IMR-90 (cell line): Measurements from ENCODE around the gene LRRC8C. TPM values are rescaled to one million over a fixed set of nuclear protein-coding genes. Genes with fewer than 3 reads are reported as not detected.

ENCODE experiments used
- ATAC-seq: fragments of 200-7000 bp; cut with Tn5 transposase; 2 replicates; pipeline ENCODE4 v1.9.1; 2020; ENCODE audit warnings: low read depth, mild to moderate bottlenecking, moderate library complexity
- BruUV-seq: library from RNA; stranded (reverse); fragments of 400-500 nt; replicated peaks from 2 replicates; lab custom pipeline; 2021; lab: Mats Ljungman, UMichigan
- CTCF ChIA-PET: fragments of 300-600 bp; formaldehyde crosslinking; extraction: SDS; loops from one replicate; lab custom pipeline; 2021; ENCODE audit warnings: antibody characterized with exemption; lab: Yijun Ruan, JAX
- POLR2A ChIA-PET: fragments of 300-600 bp; sonication (Branson Sonifier 250); formaldehyde crosslinking; loops from one replicate; lab custom pipeline; 2022; ENCODE audit warnings: antibody characterized with exemption; ENCODE audit not compliant: unreplicated experiment; lab: Charles Lee
- DNase-seq: peaks from one replicate; pipeline ENCODE4 v3.0.0; 2013
- H2AFZ ChIP-seq: replicated peaks from 2 replicates; pipeline ENCODE3; 2013; ENCODE audit warnings: low read length, mild to moderate bottlenecking; ENCODE audit not compliant: poor library complexity
- H2AK5ac ChIP-seq: 2 replicates; pipeline ENCODE4 v1.6.1; 2013; ENCODE audit warnings: low read depth, low read length, inconsistent platforms
- H2AK9ac ChIP-seq: replicated peaks from 2 replicates; pipeline ENCODE3; 2013; ENCODE audit warnings: mild to moderate bottlenecking, low read depth, low read length, moderate library complexity; ENCODE audit not compliant: poor library complexity
- H2BK120ac ChIP-seq: 2 replicates; pipeline ENCODE4 v1.6.1; 2013; ENCODE audit warnings: low read depth, low read length, inconsistent platforms
- H2BK15ac ChIP-seq: 3 replicates; pipeline ENCODE4 v1.6.1; 2013; ENCODE audit warnings: low read depth, low read length, inconsistent platforms
- H2BK20ac ChIP-seq: 2 replicates; pipeline ENCODE4 v1.6.1; 2013; ENCODE audit warnings: low read depth, mild to moderate bottlenecking, inconsistent platforms, low read length, moderate library complexity
- H2BK5ac ChIP-seq: 2 replicates; pipeline ENCODE4 v1.6.1; 2013; ENCODE audit warnings: mild to moderate bottlenecking, low read depth, low read length, inconsistent platforms; ENCODE audit not compliant: poor library complexity, severe bottlenecking
- H3K14ac ChIP-seq: replicated peaks from 2 replicates; pipeline ENCODE4 v1.6.1; 2013; ENCODE audit warnings: low read depth, low read length, inconsistent platforms
- H3K18ac ChIP-seq: 2 replicates; pipeline ENCODE4 v1.6.1; 2013; ENCODE audit warnings: low read depth, low read length, control low read depth
- H3K23ac ChIP-seq: 2 replicates; pipeline ENCODE4 v1.6.1; 2013; ENCODE audit warnings: low read depth, low read length, inconsistent platforms
- H3K27ac ChIP-seq: 2 replicates; pipeline ENCODE4 v1.5.1; 2013; ENCODE audit warnings: mild to moderate bottlenecking, control low read depth, low read length; ENCODE audit not compliant: insufficient read depth
- H3K27me3 ChIP-seq: 2 replicates; pipeline ENCODE4 v1.6.1; 2013; ENCODE audit warnings: low read length; ENCODE audit not compliant: control insufficient read depth, insufficient read depth
- H3K36me3 ChIP-seq: 2 replicates; pipeline ENCODE4 v1.6.1; 2013; ENCODE audit warnings: low read length, mixed read lengths; ENCODE audit not compliant: control insufficient read depth, insufficient read depth
- H3K4ac ChIP-seq: 2 replicates; pipeline ENCODE4 v1.6.1; 2013; ENCODE audit warnings: low read depth, low read length, inconsistent platforms
- H3K4me1 ChIP-seq: 2 replicates; pipeline ENCODE4 v1.6.1; 2013; ENCODE audit warnings: low read length, mixed read lengths; ENCODE audit not compliant: control insufficient read depth, insufficient read depth
- H3K4me2 ChIP-seq: 2 replicates; pipeline ENCODE4 v1.6.1; 2013; ENCODE audit warnings: low read depth, mild to moderate bottlenecking, control low read depth, low read length, moderate library complexity
- H3K4me3 ChIP-seq: 2 replicates; pipeline ENCODE4 v1.5.1; 2013; ENCODE audit warnings: low read depth, mild to moderate bottlenecking, control low read depth, low read length, moderate library complexity; ENCODE audit not compliant: insufficient read depth
- H3K56ac ChIP-seq: 2 replicates; pipeline ENCODE4 v1.6.1; 2013; ENCODE audit warnings: low read length, inconsistent platforms; ENCODE audit not compliant: insufficient read depth; ENCODE audit errors: extremely low read depth
- H3K79me1 ChIP-seq, 2 experiments: 2 replicates each; pipeline ENCODE4 v1.6.1; 2013; ENCODE audit warnings: low read length in 2 of 2, inconsistent platforms in 1 of 2, low read depth in 1 of 2
- H3K9ac ChIP-seq: 2 replicates; pipeline ENCODE4 v1.6.1; 2013; ENCODE audit warnings: low read depth, low read length, control low read depth
- H3K9me1 ChIP-seq: 2 replicates; pipeline ENCODE4 v1.6.1; 2013; ENCODE audit warnings: low read length, inconsistent platforms; ENCODE audit not compliant: insufficient read depth
- H3K9me3 ChIP-seq: 2 replicates; pipeline ENCODE4 v1.6.1; 2013; ENCODE audit warnings: low read length; ENCODE audit not compliant: control insufficient read depth, insufficient read depth
- H4K20me1 ChIP-seq: 2 replicates; pipeline ENCODE4 v1.6.1; 2013; ENCODE audit warnings: low read length, inconsistent platforms; ENCODE audit not compliant: insufficient read depth
- H4K5ac ChIP-seq: 2 replicates; pipeline ENCODE4 v1.6.1; 2013; ENCODE audit warnings: mild to moderate bottlenecking, low read depth, low read length, control low read depth
- H4K8ac ChIP-seq, 2 experiments: 2 replicates each; pipeline ENCODE4 v1.6.1; 2013; ENCODE audit warnings: low read depth in 2 of 2, low read length in 2 of 2, control low read depth in 1 of 2, inconsistent platforms in 1 of 2
- H4K91ac ChIP-seq: 2 replicates; pipeline ENCODE4 v1.6.1; 2013; ENCODE audit warnings: low read depth, low read length, inconsistent platforms; ENCODE audit not compliant: insufficient read depth
- CEBPB ChIP-seq: IDR thresholded peaks from 2 replicates; pipeline ENCODE4 v1.6.1; 2012; ENCODE audit warnings: low read depth, low read length, improper control_type of control experiment
- CHD1 ChIP-seq: IDR thresholded peaks from 2 replicates; pipeline ENCODE4 v1.6.1; 2012; ENCODE audit warnings: low read depth, low read length, improper control_type of control experiment
- CTCF ChIP-seq: conservative IDR thresholded peaks from 2 replicates; pipeline ENCODE4 v1.5.1; 2012; ENCODE audit warnings: mild to moderate bottlenecking, low read depth, low read length, improper control_type of control experiment
- ELK1 ChIP-seq: fragments of 150-350 bp; IDR thresholded peaks from 2 replicates; pipeline ENCODE4 v1.6.1; 2016; ENCODE audit warnings: low read depth, mild to moderate bottlenecking, low read length, moderate library complexity, borderline replicate concordance
- MAFK ChIP-seq: IDR thresholded peaks from 2 replicates; pipeline ENCODE4 v1.6.1; 2012; ENCODE audit warnings: low read depth, low read length, improper control_type of control experiment
- MXI1 ChIP-seq: IDR thresholded peaks from 2 replicates; pipeline ENCODE4 v1.6.1; 2012; ENCODE audit warnings: low read depth, mild to moderate bottlenecking, low read length, moderate library complexity, borderline replicate concordance
- NFE2L2 ChIP-seq: fragments of 150-350 bp; IDR thresholded peaks from 2 replicates; pipeline ENCODE4 v1.6.1; 2016; ENCODE audit warnings: low read depth, mild to moderate bottlenecking, low read length
- POLR2A ChIP-seq: IDR thresholded peaks from 2 replicates; pipeline ENCODE4 v1.6.1; 2012; ENCODE audit warnings: mild to moderate bottlenecking, low read depth, low read length
- RFX5 ChIP-seq: IDR thresholded peaks from 2 replicates; pipeline ENCODE4 v1.8.0; 2012; ENCODE audit warnings: low read depth, mild to moderate bottlenecking, low read length, moderate library complexity
- SMC3 ChIP-seq: fragments of 150-350 bp; IDR thresholded peaks from 2 replicates; pipeline ENCODE4 v1.6.1; 2016; ENCODE audit warnings: low read depth, mild to moderate bottlenecking, antibody characterized with exemption, low read length, moderate library complexity
- WGBS, 2 experiments: methylation state at CpG; one replicate each; pipeline versions ENCODE4 v1.1.5 to v1.1.7; 2013; ENCODE audit warnings: missing lambda C conversion rate in 2 of 2; ENCODE audit not compliant: insufficient read length in 1 of 2; ENCODE audit errors: extremely low coverage in 2 of 2; 5-methylcytosine and 5-hydroxymethylcytosine counted together
- dilution Hi-C: fragments of 300-500 bp; cut with HindIII; formaldehyde crosslinking; loops from one replicate; pipeline ENCODE4 v1.14.3; 2018; ENCODE audit warnings: low sequenced_read_pairs; ENCODE audit not compliant: unreplicated experiment
- in situ Hi-C: fragments of 300-500 bp; cut with MboI; formaldehyde crosslinking; loops from 3 replicates; pipeline ENCODE4 v1.14.3; 2019; ENCODE audit warnings: low sequenced_read_pairs, inconsistent platforms, mixed read lengths
- intact Hi-C: fragments of 100-400 bp; cut with micrococcal nuclease; formaldehyde crosslinking; loops from 2 replicates; pipeline ENCODE4 v1.10.0; 2022
- polyA plus RNA-seq, 3 experiments: library from polyadenylated mRNA; depleted of rRNA; stranded (reverse); fragments of >200 nt; gene quantifications; 2 replicates each; pipeline ENCODE4 v1.2.3, GENCODE V29; 2012; ENCODE audit warnings: low replicate concordance in 1 of 3
- total RNA-seq: library from RNA; depleted of rRNA; stranded (reverse); fragments of >200 nt; gene quantifications from 2 replicates; pipeline ENCODE4 v1.2.3, GENCODE V29; 2012
- TF ChIP-seq, protein P1 (sequence below): fragments of 150-350 bp; IDR thresholded peaks from 2 replicates; pipeline ENCODE4 v1.6.1; 2017; ENCODE audit warnings: mild to moderate bottlenecking, antibody characterized with exemption, low read length, low read depth

LRRC8C gene
- total and polyA plus RNA-seq, 2 of the 4 experiments (the other 2 are of a cell fraction), result 6.5 to 12.9 TPM

GRCh38 chr1:89681045-89681729, 48.3 kb downstream of the LRRC8C start:
- H3K36me3 ChIP-seq, result no peaks in the 10 kb centered on the region
- H2AK9ac ChIP-seq, result no peak overlapping the region
- H3K4me3 ChIP-seq, result no peak overlapping the region
- H2BK120ac ChIP-seq, result no peak overlapping the region
- H3K9me3 ChIP-seq, result no peaks in the 10 kb centered on the region
- peaks cover 2% of the 10 kb centered on the region; the same call in 1 of the 2 replicates for H3K9me1 ChIP-seq
- H3K9ac ChIP-seq, result no peak overlapping the region
- dilution Hi-C loops, result no loop called here
- ChIA-PET CTCF (no interaction called here), POLR2A (no interaction called here)
- no peak overlapping the region for H2AFZ ChIP-seq
- no peak overlapping the region for H3K4ac ChIP-seq
- in situ Hi-C loops, result no loop called here
- no peak overlapping the region for H2AK5ac ChIP-seq
- no peak overlapping the region for H3K27ac ChIP-seq
- H4K8ac ChIP-seq, result no peak overlapping the region
- no peak overlapping the region for H3K23ac ChIP-seq
- TF ChIP-seq CHD1 (no peak), MXI1 (no peak), ELK1 (no peak), CTCF (no peak), NFE2L2 (no peak), RFX5 (no peak), CEBPB (no peak), POLR2A (no peak), SMC3 (no peak), MAFK (no peak)
- TF ChIP-seq, protein P1, sequence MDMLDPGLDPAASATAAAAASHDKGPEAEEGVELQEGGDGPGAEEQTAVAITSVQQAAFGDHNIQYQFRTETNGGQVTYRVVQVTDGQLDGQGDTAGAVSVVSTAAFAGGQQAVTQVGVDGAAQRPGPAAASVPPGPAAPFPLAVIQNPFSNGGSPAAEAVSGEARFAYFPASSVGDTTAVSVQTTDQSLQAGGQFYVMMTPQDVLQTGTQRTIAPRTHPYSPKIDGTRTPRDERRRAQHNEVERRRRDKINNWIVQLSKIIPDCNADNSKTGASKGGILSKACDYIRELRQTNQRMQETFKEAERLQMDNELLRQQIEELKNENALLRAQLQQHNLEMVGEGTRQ, result no peak
- no peaks in the 10 kb centered on the region for H3K27me3 ChIP-seq
- no peak overlapping the region for H2BK20ac ChIP-seq
- no peak overlapping the region for H2BK15ac ChIP-seq
- H3K79me1 ChIP-seq, result peaks cover 25 to 48% of the 10 kb centered on the region in 2 experiments
- H2BK5ac ChIP-seq, result no peak overlapping the region
- H3K56ac ChIP-seq, result no peak overlapping the region
- ATAC-seq, result no peak
- no TSS peak for BruUV-seq
- DNase-seq, result no peak
- intact Hi-C loops, result no loop called here
- no peak overlapping the region for H3K4me2 ChIP-seq
- H3K4me1 ChIP-seq, result no peaks in the 10 kb centered on the region; the same call in 1 of the 2 replicates
- no peak overlapping the region for H4K5ac ChIP-seq
- H4K91ac ChIP-seq, result no peak overlapping the region
- no peak overlapping the region for H3K18ac ChIP-seq
- no CpG with 5 or more reads among the region's 2 CpGs for WGBS, 2 experiments
- peaks cover 3% of the 10 kb centered on the region; the same call in 1 of the 2 replicates for H4K20me1 ChIP-seq
- H3K14ac ChIP-seq, result no peak overlapping the region
